Bone marrow (tissue), 2 donors: Measurements from ENCODE around the gene CEP128.

Experiments
- DNase-seq, 2 donors: peaks; one replicate each; lab custom pipeline; 2025; lab: John Stamatoyannopoulos, UW

CEP128 gene

DNA sequence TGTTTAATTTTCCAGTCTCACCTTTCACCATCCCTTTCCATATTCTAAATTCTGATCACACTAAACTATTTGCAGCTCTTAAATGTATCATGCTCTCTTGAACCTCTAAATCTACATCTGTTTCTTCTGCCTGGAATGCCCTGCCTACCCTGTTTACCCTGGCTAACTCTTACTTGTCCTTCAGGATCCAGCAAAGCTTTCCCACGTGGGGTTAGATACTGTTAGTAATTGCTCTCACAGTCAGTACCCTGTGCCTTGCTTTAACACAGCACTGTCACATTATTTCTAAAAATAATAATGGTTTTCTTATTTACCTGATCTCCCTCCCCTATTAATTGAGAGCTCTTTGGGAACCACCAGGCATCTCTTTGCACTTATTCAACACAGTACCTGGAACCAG lies 333.0 kb downstream of the CEP128 start:
- DNase-seq, result no peak

DNA sequence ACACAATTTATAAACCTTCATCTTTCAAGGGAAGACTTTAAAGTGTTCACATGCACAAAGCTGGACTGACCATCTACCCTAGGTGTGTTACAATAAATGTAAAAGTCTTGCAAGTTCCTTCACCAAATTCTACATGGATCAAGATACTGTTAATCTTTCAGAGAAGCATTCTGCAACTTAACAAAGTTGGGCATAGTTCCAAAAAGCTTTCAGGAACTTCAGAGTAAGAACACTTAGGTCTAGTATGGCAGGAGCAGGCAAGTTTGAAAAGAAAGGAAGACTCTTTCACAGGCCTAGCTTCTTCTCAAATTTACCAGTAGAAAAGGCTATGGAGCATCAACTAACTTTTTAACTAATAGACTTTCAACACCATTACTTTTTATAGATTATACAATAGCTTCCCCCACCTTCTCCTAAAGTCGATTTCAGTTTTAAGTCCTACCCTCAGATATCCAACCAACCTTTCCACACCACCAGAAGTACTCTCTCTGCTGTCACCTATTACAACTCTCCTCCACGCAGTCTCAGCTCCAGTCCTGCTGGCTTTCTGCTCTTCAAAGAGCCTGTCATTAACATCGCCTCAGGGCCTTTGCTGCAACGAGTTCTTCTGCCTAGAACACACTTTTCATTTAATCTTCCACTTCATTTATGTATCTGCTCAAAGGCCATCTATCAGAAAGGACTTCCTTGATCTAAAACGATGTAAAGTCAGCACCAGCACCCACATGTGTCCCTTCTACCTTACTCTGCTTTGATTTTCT lies 333.9 kb downstream of the CEP128 start:
- DNase-seq, result no peak

DNA sequence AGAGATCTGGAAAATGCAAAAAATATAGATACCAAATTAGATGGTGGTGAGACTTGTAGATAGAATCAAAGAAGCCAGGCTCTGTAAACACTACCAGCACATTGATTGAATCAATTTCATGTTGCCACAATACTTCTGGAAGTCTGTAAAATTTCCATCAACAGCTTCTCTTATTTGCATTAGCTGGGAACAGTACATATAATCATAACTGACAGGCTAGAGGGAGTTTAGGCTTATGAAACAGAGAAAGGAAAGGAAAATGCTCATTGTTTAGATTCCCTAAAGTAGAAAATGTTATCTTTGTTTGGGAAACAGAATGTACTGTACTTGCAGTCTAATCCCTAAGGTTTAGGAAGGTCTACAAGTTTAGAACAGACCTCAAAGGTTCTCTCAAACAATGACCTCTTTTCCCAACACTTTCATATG lies 335.2 kb downstream of the CEP128 start:
- DNase-seq, result no peak

DNA sequence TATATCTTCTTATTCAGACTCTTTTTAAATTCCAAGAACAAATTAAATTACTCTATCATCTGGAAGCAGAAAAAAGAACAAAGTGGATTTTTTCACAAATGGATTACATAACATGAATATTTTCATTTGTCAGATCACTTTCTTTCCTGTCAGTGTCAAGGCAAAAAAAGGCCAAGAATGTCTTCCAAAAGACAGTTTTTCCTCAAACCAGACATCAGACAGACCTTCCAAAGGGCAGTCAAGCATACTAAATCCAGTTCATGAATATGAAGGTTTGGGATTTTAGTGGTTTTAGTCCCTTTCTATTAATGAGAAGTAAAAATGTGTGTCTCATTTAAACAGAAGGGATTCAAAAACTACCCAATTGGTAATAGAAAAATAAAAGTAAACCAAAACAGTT lies 336.0 kb downstream of the CEP128 start:
- DNase-seq, result no peak

DNA sequence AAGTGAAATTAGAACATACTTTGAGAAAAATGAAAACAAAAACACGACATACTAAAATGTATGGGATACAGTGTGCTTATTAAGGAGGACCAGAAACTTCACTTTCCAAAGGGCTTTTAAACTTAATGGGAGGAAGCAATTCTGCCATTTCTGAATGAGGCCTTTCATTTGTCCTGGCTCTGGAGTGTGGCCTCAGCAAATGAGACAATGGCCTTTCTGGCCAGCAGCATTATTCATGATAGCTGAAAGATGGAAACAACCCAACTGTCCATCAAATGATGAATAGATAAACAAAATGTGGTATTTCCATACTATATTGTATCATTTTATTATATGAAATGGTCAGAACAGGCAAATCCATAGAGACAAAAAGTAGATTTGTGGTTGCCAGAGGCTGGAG lies 338.6 kb downstream of the CEP128 start:
- DNase-seq, result no peak

DNA sequence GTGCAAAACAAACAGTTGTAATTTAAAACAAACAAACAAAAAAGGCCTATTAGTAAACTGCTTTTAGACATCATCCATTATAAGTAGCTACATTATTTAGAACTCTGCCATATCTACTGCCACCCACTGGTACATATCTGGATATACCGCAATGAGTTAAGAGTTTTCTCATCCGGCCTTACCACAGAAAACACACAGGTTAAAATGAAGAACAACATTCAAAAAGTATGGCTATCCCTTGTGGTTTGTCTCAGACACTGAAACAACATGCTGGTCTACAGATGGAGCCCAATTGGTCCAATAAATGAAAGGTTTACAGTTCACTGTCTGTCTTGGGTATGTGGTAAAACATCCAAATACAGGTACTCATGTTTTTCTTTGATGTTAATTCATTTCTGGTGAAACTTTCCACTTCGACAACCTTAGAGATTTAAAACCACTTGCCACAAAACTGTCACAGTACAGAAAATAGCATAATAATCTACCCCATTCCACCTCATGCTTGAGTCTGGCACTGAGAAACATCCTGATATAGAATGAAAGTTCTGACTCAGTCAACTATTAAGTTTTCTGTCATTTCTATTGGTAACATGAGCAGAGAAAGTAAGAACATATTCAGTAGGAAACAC lies 354.3 kb downstream of the CEP128 start:
- DNase-seq, result no peak

DNA sequence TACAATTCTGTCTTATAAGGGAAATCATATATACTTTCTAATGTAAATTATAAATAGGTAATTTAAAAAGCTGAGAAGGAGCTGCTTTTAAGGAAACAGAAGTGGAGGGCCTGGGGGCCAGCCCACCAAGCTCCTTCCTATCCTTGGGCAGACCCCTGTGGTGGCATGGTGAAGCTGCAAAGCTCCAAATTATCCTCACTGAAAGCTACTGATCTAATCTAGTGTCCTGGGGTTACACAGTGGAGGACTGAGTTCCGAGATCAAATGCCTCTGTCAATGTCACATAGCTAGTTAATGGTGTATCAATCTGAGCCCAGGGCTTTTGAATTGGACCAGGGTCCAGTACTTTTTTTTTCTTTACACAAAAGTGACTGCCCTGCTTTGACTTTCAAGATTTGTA lies 355.4 kb downstream of the CEP128 start:
- no peak for DNase-seq

DNA sequence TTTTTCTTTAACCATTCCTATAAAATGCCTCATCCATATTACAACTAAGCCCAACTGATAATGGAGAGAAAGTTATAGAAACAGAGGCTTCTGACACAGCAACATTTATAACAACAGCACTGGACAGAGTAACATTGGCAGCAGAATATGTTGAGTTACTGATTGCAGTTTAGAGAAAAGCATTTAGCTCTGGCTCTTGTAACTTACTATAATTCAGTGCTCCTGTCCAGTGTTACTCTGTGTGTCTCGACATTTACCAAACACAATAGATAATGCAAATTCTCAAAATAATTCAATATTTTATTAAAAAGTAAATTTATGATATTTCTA lies 356.1 kb downstream of the CEP128 start:
- no peak for DNase-seq

DNA sequence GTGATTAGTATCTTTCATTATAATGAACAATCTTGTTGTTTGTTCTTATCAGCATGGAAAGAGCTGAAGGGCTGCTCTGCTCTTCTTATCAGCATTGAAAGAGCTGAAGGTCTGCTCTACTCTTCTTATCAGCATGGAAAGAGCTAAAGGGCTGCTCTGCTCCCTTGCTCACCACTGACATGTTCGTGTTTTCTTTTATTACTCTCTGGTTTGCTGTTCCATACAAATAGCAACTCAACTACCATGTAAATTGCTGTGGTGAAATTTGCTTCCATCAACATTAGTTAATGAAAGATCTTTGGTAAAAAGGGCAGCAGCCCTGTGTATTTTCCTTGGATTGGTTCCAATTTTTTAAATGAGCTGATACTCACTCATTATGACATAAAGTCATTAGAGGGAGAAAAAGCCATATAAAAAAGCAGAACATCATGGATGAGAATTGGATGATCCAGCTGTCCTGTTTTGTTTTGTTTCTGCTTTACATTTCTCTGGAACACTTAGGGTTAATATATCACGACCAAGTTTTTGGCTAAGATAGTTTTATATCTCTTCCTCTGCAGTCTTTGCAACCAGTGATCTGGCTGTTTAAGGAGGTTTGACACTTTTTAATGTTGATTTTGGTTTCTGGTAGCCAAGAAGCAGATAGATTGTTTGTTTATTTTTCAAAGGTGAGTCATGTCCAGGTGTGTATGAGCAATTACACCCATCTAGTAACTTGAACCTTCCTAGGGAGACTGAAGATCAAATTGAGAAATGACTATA lies 356.6 kb downstream of the CEP128 start:
- DNase-seq, result no peak

DNA sequence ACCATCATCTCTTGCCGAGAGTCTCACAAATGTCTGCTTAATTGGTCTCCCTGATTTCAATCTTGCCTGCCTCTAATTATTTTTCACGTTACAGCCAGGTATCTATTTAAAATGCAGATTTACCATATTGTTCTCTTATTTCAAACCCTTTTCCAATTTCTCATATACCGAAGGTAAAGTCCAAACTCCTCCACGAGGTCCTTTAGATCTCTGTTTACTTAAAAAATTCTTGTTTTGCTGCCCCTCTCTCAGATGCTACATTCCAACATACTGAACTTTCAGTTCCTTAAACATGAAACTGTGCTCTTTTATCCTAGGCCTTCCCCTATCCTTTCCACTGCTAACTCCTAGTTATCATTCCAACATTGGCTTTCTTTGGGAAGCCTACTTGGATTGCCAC lies 363.9 kb downstream of the CEP128 start:
- DNase-seq, result no peak

DNA sequence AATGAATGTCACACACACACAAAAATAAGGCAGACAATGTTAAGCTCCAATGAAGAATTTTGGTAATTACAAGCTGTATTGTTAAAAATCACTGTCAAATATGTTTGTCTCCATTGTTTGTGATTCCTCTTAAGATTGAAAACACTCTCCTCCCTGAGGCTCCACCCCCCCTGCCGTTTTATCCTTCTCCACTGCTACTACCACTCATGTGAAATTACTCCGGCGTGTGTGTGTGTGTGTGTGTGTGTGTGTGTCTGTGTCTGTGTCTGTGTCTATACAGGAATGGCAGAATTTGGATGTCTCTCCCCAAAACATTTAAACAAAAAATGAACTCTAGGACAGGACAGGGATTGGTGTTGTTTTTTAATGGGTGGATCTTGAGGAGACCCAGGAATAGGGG lies 365.1 kb downstream of the CEP128 start:
- no peak for DNase-seq

DNA sequence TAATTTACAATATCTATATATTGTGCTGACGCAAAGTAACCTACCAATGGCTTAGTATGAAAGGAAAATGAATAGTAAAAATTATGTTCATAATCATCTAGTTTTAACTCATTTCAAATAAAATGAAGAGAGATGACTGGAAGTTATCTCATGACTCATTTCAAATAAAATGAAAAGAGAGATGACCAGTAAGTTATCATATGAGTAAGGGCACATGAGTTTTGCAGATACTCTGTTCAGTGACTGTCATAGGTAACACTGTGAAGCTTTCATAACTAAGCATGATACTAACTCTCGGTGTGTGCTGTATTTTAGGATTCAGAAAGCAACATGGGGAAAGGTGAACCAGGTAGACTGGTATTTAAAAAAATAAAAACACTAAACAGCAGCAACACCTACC lies 365.8 kb downstream of the CEP128 start:
- DNase-seq, result no peak

DNA sequence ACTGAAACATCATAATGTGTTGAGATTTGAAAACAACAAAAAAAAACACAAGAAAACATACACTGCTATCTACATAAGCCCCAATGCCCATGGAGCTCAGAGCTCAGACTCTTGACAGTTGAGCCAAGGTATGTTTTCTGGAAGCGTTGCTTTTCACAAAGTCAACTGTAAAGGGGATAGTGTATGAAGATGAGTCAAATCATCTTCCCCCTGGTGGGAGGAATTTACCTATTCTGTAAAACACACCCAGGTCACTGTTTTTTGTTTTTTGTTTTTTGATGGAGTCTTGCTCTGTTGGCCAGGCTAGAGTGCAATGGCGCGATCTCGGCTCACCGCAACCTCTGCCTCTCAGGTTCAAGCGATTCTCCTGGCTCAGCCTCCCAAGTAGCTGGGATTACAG lies 368.9 kb downstream of the CEP128 start:
- DNase-seq, result no peak

DNA sequence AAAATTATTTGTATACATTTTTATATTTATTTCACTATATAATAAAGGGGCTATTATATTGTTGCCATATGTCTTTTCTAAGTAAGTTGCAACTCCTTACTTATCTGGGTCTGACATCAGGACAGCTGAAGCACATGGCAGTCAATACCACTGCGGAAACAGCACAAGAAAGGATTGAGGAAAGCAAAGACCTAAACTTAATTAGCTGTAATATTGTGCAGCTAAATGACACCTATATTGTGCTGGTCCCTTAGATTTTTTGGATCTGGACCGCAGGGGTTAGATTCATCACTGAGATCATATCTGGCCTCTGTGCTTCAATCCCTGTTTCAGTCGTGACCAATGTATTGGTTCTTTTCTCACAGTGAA lies 370.6 kb downstream of the CEP128 start:
- no peak for DNase-seq

DNA sequence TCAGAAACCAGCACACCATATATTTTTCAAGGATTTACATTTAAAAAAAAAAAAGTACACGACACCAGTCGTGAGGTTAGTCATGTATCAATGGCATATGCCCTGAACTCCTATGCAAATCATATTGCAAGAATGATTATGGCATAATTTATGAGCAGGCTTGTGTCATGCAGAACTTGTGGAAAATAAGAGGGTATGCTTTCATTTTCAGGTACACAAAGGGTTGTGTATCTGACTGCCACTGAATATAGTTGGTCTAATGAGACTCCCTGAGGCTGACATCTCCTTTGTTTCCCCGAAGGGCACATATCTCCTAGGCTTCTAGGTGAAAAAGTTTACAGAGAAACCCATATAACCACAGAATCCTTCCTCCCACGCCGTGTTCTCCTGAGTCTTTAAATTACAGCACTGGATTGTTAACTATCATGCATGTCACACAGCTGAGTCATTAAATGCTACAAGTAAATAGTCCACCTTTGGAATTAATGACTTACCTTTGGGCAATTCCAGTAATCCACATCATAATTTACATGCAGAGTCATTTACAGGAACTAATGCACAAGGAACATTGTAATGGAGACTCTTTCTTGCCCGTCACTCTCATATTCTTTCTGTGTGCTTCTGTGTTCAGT lies 373.5 kb downstream of the CEP128 start:
- no peak for DNase-seq

DNA sequence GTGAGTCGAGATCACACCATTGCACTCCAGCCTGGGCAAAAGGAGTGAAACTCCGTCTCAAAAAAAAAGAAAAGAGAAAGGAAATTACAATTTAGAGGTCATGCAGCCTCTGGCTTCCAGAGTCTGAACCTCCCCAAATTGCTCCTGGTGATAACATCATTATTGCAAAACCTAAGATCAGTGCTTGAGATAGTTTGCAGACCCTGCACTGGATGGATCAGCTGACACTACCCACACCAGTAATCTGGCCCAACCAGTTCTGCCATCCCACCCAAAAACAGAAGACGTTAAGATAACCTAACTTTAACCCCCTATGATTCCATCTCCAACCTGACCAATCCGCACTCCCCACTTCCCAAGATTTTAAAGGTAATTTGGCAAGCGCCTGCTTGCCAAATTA lies 376.5 kb downstream of the CEP128 start:
- DNase-seq, result no peak

DNA sequence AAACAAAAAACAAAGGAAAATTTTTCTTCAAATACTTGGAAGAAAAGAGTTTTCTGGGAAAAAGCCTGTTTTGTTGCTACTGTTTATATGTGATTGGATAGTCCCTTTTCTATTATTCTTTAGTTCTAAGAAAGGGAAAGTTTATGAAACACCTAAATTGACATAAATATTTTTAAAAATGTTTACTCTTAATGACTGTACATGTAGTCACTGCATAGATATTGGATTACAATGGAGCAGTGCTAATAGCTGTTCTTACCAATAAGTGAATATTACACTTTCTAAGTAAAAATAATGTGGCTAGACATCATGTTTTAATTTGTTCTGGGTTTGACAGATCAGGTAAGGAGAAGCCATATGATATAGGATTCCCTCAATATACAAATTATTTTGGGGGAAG lies 377.5 kb downstream of the CEP128 start:
- DNase-seq, result no peak

DNA sequence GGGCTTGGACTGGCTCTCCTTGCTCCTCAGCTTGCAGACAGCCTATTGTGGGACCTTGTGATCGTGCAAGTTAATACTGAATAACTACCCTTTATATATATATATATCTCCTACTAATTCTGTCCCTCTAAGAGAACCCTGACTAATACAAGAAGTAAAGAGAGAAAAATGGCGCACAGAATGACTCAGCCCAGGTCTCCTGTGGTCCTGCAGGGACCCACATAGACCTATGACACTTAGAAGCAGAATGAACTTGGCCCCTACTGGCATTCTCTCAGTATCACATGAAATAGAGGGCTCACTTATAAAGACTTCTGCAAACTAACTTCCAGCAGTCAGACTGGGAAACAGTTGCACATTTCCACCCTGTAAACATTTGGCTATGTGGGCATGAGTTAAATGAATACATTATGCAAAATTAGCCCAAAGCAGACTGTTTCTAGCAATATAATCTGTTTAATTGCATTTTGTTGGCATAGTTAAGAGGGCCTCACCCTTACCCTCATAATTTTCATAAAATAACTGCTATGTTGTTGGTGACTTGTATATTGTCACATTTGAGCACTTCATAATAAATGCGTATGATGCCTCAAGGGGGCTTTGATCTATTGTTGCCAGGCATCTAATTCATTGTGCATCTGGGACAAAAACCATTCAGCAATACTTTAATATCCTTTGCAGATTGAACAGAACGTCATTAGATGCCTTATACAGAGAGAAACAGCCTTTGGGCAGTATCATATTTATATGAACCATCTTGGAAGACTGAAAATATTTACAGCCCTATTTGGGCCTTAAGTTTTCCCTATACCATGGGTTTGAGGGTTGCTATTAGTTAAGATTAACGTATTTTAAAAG lies 380.5 kb downstream of the CEP128 start:
- no peak for DNase-seq

DNA sequence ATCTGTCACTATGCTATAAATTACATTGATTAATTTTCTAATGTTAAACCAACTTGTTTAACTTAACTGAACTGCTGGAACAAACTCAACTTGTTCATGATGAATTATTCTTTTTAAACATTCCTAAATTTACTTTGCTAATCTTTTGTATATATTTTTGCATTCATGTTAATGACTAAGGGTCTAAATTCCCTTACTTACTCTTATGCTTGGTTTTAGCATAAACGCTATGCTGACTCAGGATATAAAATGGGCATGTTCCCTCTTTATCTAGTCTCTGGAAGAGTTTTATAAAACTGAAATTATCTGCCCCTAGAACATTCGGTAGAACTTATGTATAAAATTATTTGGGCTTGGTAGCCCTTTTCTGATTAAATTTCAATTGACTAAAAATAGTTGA lies 387.4 kb downstream of the CEP128 start:
- no peak for DNase-seq

DNA sequence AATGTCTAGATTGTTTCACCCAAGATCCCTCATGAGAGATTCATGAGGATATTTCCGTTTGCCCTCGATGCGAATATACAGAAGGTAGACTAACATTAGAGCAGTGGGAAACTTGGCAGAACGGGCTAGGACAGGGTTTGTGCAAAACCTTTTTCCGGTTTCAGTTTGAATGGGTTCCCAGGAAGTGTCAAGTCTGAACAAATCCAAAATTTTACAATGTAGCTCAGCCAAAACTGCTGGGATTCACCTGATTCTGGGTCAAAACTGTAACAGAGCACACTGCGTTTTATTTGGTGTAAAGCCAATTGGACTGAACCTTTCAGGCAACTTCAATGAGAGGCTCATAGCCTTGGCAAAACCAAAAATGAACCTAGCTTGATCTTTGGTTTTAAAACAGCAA lies 392.4 kb downstream of the CEP128 start:
- no peak for DNase-seq

DNA sequence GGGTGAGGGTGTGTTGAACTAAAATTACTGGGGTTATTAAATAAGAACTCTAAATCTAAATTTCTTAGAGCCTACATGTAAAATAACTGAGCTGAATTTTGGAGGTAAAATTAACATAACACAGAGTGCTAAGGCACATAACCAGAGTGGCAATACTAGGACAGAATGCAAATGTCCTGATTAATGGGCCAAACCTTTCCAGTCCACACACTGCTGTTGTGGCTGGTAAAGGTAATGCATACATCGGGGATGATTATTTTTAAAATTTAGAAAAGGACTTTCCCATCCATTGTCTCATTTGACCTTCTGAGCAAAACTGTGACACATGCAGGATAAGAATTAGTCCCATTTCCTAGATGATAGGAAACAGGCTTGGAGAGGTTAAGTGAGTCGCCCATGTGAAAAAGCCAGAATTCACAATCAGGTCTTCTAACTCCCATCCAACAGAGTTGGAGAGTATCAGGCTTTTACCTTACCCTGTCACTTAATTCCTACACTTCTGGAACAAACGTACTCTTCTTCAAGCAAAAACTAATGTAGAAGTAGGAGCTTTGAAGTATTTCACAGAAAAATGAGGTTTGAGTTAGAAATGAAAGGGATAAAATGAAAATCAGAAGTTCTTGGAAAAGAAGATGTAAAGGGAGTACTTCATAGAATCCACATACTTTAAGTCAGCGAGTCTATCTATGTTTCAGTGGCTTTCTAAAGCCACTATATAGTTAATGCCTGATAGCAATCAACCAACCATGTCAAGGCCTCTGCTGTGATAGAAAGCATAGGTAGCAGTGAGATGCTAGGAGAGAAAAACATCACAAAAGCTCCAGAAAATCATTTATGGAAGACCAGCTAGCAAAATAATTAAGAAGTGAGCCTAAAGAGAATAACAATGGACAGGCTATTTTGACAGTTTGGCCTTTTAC lies 395.3 kb downstream of the CEP128 start:
- no peak for DNase-seq
